Measurements from ENCODE around the gene BLMH.

Gene BLMH

DNA sequence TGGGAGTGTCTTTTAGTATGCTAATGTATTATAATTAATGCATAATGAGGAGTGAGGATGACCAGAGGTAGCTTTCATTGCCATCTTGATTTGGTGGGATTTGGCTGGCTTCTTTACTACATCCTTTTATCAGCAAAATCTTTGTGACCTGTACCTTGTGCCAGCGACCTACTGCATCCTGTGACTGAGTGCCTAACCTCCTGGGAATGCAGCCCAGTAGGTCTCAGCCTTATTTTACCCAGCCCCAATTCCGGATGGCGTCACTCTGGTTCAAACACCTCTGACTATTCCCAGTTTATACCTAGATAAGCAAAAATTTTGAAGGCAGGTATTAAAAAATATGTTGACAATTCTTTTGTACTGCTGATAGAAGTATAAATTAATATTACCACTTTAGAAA is 10.5 kb upstream of the BLMH start:
- no peak for DNase-seq

DNA sequence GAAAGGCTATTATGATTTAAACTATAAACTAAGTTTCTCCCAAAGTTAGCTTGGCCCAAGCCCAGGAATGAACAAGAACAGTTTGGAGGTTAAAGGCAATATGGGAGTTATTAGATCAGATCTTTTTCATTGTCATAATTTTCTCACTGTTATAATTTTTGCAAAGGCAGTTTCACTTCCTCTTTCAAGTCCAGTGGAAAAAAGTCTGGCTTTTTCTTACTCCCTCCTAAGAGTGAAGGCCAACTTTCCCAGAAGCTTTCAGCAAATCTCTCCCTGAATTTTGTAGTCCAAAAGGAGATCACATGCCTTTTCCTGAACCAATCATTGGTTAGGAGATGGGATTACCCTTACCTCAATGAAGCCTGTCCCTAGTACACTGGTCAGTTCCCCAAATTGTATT is 9.1 kb upstream of the BLMH start:
- DNase-seq: no peak

DNA sequence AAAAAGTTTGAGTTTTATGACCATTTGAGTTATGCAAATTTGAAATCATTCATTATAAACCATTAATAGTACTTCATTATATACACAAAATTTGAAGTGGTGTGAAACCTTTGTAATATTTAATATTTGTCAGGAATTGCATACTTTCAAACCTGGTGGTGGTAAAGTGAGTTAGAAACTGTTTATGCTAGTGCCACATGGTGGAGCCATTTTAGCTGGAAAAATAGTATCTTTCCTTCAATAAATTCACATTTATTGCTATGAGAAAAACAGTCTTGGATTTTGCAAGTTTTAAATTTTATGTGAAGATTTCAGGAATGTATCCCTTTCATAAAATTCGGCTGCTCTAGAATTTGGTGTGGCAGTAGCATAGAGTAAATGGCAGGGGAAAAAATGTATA is 7.3 kb upstream of the BLMH start:
- no peak for DNase-seq

DNA sequence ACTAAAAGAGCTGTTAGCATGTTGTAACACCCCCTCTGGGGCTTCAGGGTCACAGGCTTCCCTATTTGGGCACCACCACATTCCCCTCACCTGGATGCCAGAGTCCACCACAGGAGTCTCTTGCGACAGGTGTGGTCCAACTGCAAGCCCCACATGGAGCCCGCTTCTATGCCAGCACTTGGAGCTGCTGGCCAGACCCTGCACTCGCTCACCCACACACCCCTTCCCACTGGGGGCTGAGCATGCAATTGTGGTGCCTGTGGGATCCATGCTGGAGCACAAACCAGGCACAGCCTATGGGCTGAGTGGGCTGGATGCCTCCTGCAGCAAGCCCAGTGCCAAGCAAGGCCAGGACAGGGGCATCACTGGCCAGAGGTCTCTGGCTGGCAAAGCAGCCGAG is 6.0 kb upstream of the BLMH start:
- DNase-seq: no peak

DNA sequence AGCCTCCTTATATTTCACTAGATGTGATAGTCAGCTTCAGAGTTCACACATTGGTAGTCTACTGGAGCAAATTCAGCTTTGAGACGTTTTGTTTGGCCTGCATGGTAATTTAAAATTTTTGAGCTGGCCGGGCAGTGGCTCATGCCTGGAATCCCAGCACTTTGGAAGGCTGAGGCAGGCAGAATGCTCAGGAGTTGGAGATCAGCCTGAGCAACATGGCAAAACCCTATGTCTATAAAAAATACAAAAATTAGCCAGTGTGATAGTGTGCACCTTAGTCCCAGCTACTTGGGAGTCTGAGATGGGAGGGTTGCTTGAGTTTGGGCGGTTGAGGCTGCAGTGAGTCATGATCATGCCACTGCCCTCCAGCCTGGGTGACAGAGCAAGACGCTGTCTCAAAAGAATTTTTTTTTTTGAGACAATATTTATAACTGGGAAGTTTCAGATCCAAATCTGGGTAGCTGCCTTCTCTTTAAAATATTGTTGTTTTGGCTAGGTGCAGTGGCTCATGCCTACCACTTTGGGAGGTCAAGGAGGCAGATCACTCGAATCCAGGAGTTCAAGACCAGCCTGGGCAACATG is 4.8 kb upstream of the BLMH start:
- DNase-seq: no peak

DNA sequence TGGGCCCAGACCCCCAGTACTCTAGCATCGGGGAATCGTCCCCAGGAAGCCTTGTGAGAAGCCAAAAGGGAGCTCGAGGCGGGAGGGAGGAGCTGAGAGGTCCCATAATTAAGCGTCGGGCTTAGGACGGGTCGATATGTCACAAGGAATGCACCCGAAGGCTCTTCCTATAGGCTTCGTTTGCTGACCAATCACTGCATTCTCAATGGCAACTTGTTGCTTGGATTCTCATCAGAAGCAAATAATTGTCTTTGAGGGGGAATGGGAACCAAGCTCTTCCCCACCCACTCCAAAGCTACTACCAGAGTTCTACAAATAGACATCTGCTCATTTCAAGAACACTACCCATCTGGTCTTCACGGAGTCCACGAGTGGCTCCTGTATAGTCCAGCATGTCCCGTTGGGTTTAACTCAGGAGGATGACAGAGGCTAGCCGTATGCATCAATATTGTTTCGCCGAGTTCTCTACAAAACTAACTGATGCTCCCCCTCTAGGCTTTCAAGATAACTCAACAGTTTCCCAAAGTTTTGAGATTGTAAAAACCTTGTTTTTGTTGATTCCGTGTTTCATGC is 628 bp upstream of the BLMH start:
- DNase-seq: no peak

DNA sequence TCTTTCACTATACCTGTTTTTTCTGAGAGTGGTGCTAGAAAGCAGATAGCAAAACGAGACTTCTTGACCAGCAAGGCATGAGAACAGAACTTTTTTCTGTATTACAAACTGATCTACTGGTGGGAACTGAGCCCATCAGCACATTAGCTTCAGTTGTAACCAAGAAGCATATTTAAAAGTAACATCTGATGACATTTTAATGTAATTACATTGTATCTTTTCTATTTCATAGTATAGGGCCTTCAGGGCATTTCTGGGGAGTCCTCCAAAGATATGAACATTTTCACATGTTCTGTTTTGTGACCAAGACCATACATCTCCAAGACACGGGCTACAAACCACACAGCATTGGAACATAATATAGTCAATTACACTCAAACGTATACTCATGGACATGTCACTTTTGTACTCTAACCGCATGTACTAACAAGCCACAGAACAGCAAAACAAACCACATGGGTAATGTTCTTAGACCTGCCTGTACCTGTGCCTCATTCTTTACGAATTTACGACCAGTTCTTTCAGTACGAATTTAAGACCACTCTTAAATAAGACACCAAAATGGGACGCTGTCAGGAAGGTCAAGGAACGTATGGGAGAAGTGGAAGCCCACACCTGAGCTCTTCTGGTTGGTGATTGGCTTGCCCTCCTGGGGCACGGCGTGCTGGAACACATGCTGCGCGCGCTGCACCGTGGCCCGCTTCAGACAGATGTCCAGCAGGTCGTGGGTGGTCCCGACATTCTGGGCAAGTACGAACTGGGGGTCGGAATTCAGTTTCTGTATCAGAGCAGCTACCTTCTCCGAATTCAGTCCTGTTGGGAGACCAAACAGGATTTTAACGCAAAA is 825 bp downstream of the BLMH start:
- no peak for DNase-seq

DNA sequence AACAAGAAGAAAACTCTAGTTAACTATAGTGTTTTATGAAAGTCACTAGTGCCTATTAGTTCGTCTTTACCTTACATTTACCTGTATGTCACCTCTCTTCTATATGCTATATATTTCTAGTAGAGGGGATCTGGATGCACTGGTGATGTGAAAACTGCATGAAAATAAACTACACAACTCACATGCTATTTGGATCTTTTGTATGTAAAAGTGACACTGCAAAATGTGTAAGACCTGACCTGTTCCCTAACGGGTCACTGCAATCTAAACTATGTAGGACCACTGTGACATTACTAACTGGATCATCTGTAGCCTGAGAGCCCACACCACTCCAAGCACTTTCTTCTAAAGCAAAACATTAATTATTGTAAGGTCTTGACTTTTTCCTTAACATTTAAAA is 1.7 kb downstream of the BLMH start:
- DNase-seq: no peak

DNA sequence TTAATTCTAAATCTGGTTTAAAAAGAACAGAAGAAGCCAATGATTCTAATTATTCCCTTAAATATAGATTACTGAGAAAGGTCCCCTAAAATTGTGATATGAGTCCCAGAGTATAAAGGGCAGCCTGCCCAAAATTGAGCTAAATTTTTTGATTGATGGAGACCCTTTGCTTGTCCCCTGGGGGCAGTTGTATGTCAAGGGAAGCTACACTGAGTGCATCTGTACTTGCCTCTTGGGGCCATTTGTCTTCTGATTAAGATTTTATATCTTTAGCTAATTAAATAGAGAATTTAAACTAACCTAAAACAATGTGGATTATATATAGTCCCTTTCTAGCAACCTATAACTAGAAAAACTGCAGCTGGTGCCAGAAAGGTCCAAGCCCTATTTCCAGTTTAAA is 12.6 kb downstream of the BLMH start:
- DNase-seq: no peak

DNA sequence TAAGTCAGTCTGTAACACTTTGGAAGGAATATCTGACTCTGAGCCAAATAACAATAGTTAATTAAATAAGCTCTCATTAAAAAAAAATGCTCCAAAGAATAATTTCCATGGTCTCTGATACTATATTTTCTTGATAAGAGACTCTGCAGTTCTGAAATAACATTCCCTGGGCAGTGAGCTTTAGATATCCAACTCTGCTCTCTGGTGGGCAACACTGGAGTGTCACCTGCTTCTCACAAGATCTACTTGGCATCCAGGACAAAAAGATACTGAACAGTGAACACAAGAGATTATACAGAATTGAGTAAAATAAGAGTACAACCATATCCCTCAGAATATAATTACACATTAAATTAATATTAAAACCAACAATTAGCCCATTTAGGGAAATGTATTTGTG is 13.7 kb downstream of the BLMH start:
- no peak for DNase-seq

DNA sequence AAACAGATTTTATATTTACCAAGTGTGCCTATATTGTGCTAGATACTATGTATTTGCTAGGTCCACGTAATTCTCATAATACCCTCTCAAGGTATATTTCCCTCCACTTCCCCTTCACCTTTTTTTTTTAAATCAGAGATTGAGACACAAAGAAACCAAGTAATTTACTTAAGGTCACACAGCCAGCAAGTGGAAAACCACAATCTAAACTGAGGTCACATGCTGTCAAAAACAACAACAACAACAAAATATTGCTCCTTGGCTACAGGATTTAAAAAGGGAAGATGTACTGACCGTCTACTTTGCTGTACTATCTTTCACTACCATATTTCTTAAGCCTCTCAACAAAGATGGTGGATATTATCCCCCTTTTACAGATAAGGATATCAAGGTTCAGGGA is 15.8 kb downstream of the BLMH start:
- no peak for DNase-seq

DNA sequence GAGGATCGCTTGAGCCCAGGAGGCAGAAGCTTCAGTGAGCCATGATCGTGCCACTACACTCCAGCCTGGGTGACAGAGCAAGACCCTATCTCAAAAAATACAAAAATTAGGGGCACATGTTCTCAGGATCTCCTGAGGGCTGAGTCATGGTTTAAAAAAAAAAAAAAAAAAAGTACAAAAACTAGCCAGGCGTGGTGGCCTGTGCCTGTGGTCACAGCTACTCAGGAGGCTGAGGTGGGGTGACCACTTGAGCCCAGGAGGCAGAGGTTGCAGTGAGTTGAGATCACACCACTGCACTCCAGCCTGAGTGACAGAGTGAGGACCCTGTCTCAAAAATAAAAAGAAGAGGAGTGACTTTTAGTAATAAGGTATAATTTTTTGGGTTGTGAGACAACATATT is 16.9 kb downstream of the BLMH start:
- no peak for DNase-seq

DNA sequence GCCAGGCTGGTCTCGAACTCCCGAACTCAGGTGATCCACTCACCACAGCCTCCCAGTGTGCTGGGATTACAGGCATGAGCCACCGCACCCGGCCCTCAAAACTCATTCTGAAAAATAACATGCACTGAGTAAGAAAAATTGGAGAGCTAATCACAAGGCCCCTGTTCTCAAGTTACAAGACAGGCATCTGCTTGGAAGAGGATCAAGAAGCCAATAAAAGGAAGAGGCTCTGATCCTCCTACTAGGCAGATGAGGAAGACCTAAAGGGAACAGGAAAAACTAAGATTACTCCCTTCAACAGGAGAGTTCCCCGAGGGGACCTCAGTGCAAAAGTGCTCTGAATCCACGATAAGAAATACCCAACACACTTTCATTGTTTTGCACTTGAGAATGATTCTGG is 18.4 kb downstream of the BLMH start:
- no peak for DNase-seq

DNA sequence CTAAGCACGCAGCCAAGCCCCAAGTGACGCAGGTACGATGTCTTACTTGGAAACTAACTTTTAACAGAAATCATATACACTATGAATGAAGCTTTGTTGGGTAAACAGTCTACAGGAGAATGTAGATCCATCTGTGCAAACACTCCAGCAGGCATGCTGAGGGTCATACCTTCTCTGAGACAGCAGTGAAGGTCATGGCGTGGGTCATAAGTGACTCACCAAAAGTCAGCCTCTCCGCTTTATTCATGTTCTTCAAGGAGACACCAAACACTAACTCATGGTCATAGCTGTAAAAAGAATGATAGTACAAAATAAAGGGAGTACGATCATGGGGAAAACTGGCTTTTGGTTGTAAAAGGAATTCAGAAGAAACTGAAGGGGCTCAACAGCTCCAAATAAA is 20.6 kb downstream of the BLMH start:
- DNase-seq: no peak

DNA sequence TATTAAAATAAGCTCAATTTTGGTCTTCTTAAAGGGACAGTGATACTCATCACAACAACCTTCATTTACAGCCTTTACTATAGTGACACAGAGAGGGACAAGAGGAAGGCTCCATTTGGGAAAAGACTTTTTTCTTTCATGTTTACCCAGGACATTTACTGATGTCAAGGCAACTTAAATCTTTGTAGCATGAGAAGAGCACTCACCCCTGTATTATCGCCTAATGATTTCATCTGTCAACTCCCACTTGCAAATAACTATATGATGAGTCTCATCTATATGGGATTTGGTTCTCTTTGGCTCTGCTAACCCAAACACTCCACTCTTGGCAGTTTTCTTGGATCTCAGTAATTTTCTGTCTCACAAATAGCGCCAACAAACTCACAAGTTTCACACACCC is 24.1 kb downstream of the BLMH start:
- no peak for DNase-seq

DNA sequence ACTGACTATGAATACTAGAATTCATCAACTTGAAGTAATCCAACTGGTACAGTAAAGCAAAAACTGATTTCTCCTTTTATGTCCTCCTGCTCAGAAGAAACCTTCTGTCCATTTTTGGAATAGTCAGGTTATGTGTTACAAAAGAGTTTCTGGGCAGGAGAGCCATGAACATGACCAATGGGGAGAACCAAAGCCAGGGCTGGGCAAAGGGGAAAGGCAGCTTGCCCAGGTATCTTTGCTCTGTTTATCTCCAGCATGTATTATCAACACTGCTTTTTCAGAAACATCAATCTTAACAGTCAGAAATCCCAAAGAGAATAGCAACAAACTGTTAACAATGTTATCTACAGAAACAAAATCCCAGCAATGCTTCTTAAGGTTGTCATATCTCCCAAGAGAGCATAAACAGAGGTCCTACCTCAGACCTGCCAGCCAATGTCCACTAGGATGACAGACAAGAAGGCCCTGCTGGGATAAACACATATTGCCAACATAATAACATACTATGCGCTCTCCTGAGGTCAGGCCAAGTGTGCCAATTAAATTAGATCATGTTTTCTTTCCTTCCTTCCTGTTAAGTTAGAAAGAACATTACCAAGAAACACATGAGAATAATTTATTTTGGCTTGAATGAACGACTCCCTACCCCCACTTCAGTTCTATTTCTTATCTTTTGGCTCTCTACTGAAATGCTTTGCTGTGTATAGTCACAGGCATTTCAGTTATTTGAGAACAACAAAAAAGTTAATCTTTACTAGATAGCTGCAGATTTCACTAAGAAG is 28.0 kb downstream of the BLMH start:
- DNase-seq: no peak

DNA sequence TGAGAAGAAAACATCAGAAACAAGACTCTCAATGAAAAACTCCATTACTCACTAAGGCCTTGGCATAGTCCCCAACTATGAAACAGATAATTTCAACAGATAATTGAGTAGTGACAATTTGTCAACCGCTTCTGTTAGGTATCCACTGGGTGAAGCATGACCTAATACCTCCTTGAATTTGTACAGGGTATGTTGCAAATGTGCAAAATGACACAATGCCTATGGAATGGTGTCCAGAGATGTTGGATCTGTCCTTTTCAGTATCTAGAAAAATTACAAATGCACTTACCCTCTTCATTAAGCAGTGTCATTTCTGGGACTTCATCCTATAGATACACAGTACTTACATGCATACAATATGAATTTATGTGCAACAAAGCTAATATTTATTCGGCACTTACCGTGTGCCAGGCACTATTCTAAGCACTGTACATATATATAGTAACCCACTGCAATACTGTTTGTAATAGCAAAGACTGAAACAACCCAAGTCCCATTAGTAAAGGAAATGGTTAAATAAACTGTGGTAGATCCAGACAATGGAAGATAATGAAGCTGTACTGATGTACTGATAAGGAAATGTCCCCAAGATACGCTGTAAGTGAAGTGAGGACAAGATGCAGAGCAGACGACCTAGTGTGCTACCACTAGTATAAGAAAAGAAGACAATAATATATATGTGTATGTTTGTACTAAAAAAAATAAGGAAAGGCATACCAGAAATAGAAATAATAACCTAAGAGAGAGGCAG is 34.8 kb downstream of the BLMH start:
- DNase-seq: no peak

DNA sequence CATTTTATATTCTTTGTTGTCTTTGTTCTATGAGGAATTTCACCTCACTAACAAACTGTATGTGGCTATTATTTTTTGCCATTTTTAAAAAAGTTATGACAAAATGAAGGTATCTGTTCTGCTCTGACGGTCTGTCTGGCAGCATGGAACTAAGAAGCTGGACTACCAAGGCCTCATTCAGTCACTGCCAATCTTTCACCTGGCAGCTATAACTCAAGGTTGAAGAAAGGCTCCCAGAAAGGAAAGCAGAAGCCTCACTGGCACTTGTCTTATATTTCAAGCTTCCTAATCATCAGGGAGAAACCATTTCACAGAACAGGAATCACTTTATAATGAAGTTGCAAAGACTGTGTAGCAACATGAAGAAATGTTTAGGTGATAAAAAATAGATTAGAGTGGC is 37.6 kb downstream of the BLMH start:
- no peak for DNase-seq

DNA sequence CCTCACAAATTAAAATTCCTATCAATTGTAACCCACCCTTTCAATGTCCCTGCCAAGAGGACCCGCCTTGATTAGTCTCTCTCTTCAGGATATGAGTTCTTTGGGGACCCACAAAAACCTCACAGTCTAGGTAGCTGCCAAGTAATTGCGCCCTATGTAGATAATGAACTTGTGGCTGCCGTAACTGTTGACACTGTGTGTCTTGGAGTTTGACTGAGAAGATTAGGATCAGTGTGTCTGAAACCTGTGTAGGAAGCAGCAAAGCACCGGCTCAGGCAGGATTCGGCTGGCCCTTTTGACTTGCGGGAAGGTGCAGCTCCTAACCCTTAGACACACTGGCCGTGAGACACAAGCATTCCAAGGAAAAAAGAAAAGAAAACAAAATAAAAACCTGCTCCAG is 38.4 kb downstream of the BLMH start:
- DNase-seq: no peak

DNA sequence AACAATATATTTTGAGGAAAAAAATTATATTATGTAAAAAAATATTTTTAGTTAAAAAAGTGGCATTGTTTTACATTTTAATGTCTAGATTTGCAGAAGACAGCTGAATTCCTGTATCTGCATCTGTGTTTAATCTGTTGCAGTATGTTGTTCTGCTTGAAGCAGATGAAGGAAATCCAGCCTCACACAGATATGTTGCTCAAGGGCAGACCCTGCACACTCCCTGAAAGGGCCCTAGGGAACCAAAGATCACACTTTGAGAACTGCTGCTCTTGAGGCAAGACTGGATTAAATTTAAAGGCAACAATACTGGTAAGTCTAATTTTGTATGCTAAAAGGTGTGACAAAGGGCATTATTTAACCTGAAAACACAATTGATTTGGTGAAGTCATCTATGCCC is 39.8 kb downstream of the BLMH start:
- no peak for DNase-seq

DNA sequence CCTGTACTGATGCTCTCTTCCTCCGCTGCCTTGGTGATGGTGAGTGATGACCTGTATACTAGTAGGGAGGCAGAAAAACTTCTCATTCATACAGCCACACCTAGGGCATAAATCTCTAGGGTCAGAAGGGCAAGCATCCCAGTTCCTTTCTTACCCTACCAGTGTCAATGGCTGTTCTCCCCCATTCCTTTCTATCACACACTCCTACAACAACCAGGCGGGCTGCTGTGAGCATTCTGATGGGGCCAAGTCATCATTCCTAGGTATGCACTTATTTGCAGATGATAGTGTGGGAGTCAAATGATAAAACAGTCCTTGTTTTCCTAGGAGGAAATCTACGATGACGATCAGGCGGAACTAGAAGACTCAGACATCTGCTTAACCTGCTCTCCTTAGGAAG is 42.3 kb downstream of the BLMH start:
- no peak for DNase-seq

DNA sequence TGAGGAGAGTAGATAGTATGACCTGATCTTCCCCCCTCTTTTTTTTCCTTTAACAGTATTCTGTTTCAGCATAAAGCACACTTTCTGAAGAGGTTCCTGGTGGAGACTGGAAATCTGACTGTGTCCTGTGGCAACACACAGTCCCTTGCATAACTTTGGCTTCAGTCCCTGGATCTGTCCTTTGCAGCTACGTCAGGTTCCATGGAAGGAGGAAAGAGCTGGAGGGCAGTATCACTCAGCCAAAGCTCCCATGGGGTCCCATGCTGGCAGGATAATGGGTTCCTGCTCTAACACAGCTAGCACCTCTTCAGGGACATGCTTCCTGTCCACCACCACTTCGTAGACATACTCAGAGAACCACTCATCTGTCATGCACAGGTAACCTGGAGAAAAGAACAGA is 43.0 kb downstream of the BLMH start:
- DNase-seq: no peak

DNA sequence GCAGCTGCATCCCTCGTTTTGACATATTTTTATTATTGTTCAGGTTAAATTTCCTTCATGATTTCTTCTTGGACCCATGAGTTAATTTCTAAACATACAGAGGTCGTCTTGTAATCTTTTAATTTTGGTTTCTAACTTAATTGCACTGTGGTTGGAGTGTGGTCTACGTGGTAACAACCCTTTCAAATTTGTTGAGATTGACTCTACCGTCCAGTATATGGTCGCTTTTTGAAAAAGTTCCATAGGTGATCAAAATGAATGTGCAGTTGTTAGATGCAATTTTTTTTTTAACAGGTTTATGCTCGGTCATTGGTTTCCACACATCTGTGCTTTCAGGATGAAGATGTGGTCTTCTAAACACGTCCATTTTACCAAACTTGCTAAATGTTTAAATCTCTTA is 45.3 kb downstream of the BLMH start:
- no peak for DNase-seq

Data from SIG-M5 (cell line).